ENCODE results near the gene UGT1A6. TPM values are rescaled to one million over a fixed set of nuclear protein-coding genes. Genes with fewer than 3 reads are reported as not detected.

UGT1A6 gene
- total RNA-seq (2022; extraction: Qiagen RNA extraction), result 1.2 to 1.9 TPM (median 1.4 TPM) in 5 replicates

GRCh38 chr2:233692648-233693047 is at the start of gene UGT1A6:
UGT1A6 (plus strand) TSS chr2:233692890; CDS start chr2:233693005, 115 bp downstream.

GRCh38 chr2:233671290-233672161 is 21.2 kb upstream of the UGT1A6 start, which contains the start of gene UGT1A9:
UGT1A9 (plus strand) TSS chr2:233671898; CDS start chr2:233671935, 37 bp downstream.

DNA sequence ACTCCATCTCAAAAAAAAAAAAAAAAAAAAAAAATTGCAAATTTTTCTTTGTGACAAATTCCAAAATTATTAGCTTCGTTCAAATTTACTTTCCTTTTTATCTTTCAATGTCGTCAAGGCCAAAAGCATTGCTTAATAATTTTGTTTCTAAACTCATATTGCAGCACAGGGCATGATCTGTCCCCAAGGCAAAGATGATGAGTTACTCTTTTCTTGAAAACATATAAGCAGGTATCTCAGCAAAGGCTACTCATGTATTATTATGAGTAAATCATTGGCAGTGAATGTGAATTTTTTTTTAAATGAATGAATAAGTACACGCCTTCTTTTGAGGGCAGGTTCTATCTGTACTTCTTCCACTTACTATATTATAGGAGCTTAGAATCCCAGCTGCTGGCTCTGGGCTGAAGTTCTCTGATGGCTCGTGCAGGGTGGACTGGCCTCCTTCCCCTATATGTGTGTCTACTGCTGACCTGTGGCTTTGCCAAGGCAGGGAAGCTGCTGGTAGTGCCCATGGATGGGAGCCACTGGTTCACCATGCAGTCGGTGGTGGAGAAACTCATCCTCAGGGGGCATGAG is 11.1 kb upstream of the UGT1A6 start, which contains the start of gene UGT1A7:
Gene UGT1A7, plus strand, starts transcription at position 381 of the 579 bp plus-strand sequence. Its CDS starts 37 bp downstream, at position 418.

DNA sequence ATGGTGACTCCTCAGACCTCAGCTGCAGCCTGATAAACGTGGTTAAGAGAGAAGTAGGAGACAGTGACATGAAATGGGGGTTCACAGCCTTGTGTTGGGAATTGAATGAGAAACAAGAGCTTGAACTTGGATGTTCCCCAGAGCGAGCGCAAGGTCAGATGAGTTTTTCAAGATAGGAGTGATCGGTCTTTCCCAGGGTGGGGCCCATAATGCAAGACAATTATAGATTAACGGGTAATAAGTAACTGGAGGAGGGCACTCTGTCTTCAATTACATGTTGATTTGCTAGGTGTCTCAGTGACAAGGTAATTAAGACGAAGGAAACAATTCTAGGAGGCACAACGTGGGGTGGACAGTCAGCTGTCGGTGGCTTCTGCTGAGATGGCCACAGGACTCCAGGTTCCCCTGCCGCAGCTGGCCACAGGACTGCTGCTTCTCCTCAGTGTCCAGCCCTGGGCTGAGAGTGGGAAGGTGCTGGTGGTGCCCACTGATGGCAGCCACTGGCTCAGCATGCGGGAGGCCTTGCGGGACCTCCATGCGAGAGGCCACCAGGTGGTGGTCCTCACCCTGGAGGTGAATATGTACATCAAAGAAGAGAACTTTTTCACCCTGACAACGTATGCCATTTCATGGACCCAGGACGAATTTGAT is 20.0 kb downstream of the UGT1A6 start, which contains the start of gene UGT1A5:
Gene UGT1A5, plus strand, starts transcription at position 297 of the 651 bp plus-strand sequence. Its CDS starts 85 bp downstream, at position 382.

GRCh38 chr2:233718552-233718951 is 25.9 kb downstream of the UGT1A6 start, which contains the start of gene UGT1A4:
UGT1A4 (plus strand) TSS chr2:233718736; CDS start chr2:233718821, 85 bp downstream.

DNA sequence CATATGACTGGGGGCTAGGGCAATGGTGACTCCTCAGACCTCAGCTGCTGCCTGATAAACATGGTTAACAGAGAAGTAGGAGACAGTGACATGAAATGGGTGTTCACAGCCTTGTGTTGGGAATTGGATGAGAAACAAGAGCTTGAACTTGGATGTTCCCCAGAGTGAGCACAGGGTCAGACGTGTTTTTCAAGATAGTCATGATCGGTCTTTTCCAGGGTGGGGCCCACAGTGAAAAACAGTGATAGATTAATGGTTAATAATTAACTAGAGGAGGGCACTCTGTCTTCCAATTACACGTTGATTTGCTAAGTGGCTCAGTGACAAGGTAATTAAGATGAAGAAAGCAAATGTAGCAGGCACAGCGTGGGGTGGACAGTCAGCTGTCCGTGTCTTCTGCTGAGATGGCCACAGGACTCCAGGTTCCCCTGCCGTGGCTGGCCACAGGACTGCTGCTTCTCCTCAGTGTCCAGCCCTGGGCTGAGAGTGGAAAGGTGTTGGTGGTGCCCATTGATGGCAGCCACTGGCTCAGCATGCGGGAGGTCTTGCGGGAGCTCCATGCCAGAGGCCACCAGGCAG is 36.1 kb downstream of the UGT1A6 start, which contains the start of gene UGT1A3:
Gene UGT1A3, plus strand, starts transcription at position 320 of the 579 bp plus-strand sequence. Its CDS starts 85 bp downstream, at position 405.

DNA sequence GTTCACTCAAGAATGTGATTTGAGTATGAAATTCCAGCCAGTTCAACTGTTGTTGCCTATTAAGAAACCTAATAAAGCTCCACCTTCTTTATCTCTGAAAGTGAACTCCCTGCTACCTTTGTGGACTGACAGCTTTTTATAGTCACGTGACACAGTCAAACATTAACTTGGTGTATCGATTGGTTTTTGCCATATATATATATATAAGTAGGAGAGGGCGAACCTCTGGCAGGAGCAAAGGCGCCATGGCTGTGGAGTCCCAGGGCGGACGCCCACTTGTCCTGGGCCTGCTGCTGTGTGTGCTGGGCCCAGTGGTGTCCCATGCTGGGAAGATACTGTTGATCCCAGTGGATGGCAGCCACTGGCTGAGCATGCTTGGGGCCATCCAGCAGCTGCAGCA is 67.4 kb downstream of the UGT1A6 start, which contains the start of gene UGT1A1:
Gene UGT1A1, plus strand, starts transcription at position 228 of the 400 bp plus-strand sequence. Its CDS starts 18 bp downstream, at position 246.

GRCh38 chr2:233778030-233778429 is 85.3 kb downstream of the UGT1A6 start, which contains the start of gene MROH2A:
MROH2A (plus strand) TSS chr2:233778330; CDS start chr2:233779359, 1,029 bp downstream.

Other genes with a start within 250 kb of the UGT1A6 start
- 21.0 to 26.2 TPM (median 24.2 TPM) in 5 replicates for gene USP40, start 126.1 kb upstream of the UGT1A6 start, total RNA-seq (2022; extraction: Qiagen RNA extraction)
- 0.06 to 0.07 TPM (median 0.06 TPM) in 3 of 5 replicates, not detected in the others for gene UGT1A8, start 75.3 kb upstream of the UGT1A6 start, total RNA-seq (2022; extraction: Qiagen RNA extraction)
- 0.05 TPM in 1 of 5 replicates, not detected in the others for gene UGT1A10, start 56.4 kb upstream of the UGT1A6 start, total RNA-seq (2022; extraction: Qiagen RNA extraction)
- 3.9 to 5.2 TPM (median 4.5 TPM) in 5 replicates for gene UGT1A9, start 21.0 kb upstream of the UGT1A6 start, total RNA-seq (2022; extraction: Qiagen RNA extraction)
- 3.4 to 5.3 TPM (median 3.5 TPM) in 5 replicates for gene UGT1A7, start 11.0 kb upstream of the UGT1A6 start, total RNA-seq (2022; extraction: Qiagen RNA extraction)
- gene UGT1A5, start 20.0 kb downstream of the UGT1A6 start, total RNA-seq (2022; extraction: Qiagen RNA extraction), result 0.06 TPM in 1 of 5 replicates, not detected in the others
- 0.07 TPM in 1 of 5 replicates, not detected in the others for gene UGT1A4, start 25.8 kb downstream of the UGT1A6 start, total RNA-seq (2022; extraction: Qiagen RNA extraction)
- 0.06 to 0.18 TPM (median 0.11 TPM) in 3 of 5 replicates, not detected in the others for gene UGT1A3, start 36.2 kb downstream of the UGT1A6 start, total RNA-seq (2022; extraction: Qiagen RNA extraction)
- 0.39 to 1.1 TPM (median 0.87 TPM) in 5 replicates for gene UGT1A1, start 67.4 kb downstream of the UGT1A6 start, total RNA-seq (2022; extraction: Qiagen RNA extraction)
- 0.14 to 0.37 TPM (median 0.30 TPM) in 5 replicates for gene MROH2A, start 85.4 kb downstream of the UGT1A6 start, total RNA-seq (2022; extraction: Qiagen RNA extraction)
- gene HJURP, start 161.6 kb downstream of the UGT1A6 start, total RNA-seq (2022; extraction: Qiagen RNA extraction), result 51.2 to 56.5 TPM (median 54.7 TPM) in 5 replicates
- 0.18 to 0.36 TPM (median 0.25 TPM) in 5 replicates for gene TRPM8, start 224.5 kb downstream of the UGT1A6 start, total RNA-seq (2022; extraction: Qiagen RNA extraction)